Neuronal stem cell (in vitro differentiated cells): ENCODE data around the gene ITPRIPL2.

Experiments
- DNase-seq: peaks from one replicate; pipeline ENCODE4 v3.0.0-alpha.2; 2013; ENCODE audit warnings: low spot score
- H2AFZ ChIP-seq: one replicate; pipeline ENCODE4 v1.6.1; 2013; ENCODE audit warnings: mild to moderate bottlenecking, low read length, inconsistent platforms
- H2AK5ac ChIP-seq: 2 replicates; pipeline ENCODE4 v1.6.1; 2013; ENCODE audit warnings: low read depth, mild to moderate bottlenecking, inconsistent platforms, low read length, moderate library complexity, mixed read lengths
- H2BK120ac ChIP-seq: 2 replicates; pipeline ENCODE4 v1.6.1; 2013; ENCODE audit warnings: low read depth, mild to moderate bottlenecking, inconsistent platforms, low read length, moderate library complexity, mixed read lengths
- H2BK12ac ChIP-seq: one replicate; pipeline ENCODE4 v1.6.1; 2013; ENCODE audit warnings: low read length, inconsistent platforms
- H2BK15ac ChIP-seq: 2 replicates; pipeline ENCODE4 v1.6.1; 2013; ENCODE audit warnings: mild to moderate bottlenecking, low read length, inconsistent platforms, mixed read lengths
- H2BK5ac ChIP-seq: one replicate; pipeline ENCODE4 v1.6.1; 2013; ENCODE audit warnings: inconsistent platforms, mild to moderate bottlenecking, low read length, moderate library complexity
- H3K14ac ChIP-seq: one replicate; pipeline ENCODE4 v1.6.1; 2013; ENCODE audit warnings: low read length, inconsistent platforms
- H3K18ac ChIP-seq: 2 replicates; pipeline ENCODE4 v1.6.1; 2013; ENCODE audit warnings: low read length, inconsistent platforms
- H3K23ac ChIP-seq: 2 replicates; pipeline ENCODE4 v1.6.1; 2013; ENCODE audit warnings: low read depth, mild to moderate bottlenecking, mixed read lengths, low read length, inconsistent platforms; ENCODE audit not compliant: poor library complexity
- H3K27ac ChIP-seq: replicated peaks from 3 replicates; pipeline ENCODE4 v1.5.1; 2013; ENCODE audit warnings: low read length, inconsistent platforms
- H3K27me3 ChIP-seq, 3 experiments: 2 replicates each; pipeline ENCODE4 v1.6.1; 2013; ENCODE audit warnings: low read length in 3 of 3, mild to moderate bottlenecking in 2 of 3, inconsistent platforms in 1 of 3, low read depth in 1 of 3, mixed read lengths in 1 of 3, moderate library complexity in 1 of 3; ENCODE audit not compliant: control insufficient read depth in 3 of 3, insufficient read depth in 3 of 3
- H3K36me3 ChIP-seq, 2 donors: replicated peaks in 1 of 2; 2 replicates each; pipeline ENCODE4 v1.6.1; 2013; ENCODE audit warnings: low read length in 2 of 2; ENCODE audit not compliant: control insufficient read depth in 2 of 2, insufficient read depth in 2 of 2
- H3K4ac ChIP-seq: 2 replicates; pipeline ENCODE4 v1.6.1; 2013; ENCODE audit warnings: inconsistent platforms, mild to moderate bottlenecking, low read length, moderate library complexity
- H3K4me1 ChIP-seq, 2 donors: 1 replicate in 1 of 2; 2 replicates in 1 of 2; pipeline ENCODE4 v1.6.1; 2013; ENCODE audit warnings: low read length in 2 of 2, low read depth in 1 of 2; ENCODE audit not compliant: control insufficient read depth in 2 of 2, insufficient read depth in 1 of 2
- H3K4me2 ChIP-seq: one replicate; pipeline ENCODE4 v1.6.1; 2013; ENCODE audit warnings: mild to moderate bottlenecking, low read length, inconsistent platforms; ENCODE audit not compliant: insufficient read depth, poor library complexity, severe bottlenecking
- H3K4me3 ChIP-seq, 2 donors: 2 replicates each; pipeline ENCODE4 v1.5.1; 2013; ENCODE audit warnings: low read length in 2 of 2, mild to moderate bottlenecking in 2 of 2, inconsistent platforms in 1 of 2, moderate library complexity in 1 of 2
- H3K79me1 ChIP-seq: one replicate; pipeline ENCODE4 v1.6.1; 2013; ENCODE audit warnings: low read depth, mild to moderate bottlenecking, inconsistent platforms, low read length, moderate library complexity
- H3K9ac ChIP-seq: one replicate; pipeline ENCODE4 v1.6.1; 2013; ENCODE audit warnings: mild to moderate bottlenecking, low read depth, low read length, inconsistent platforms; ENCODE audit not compliant: poor library complexity
- H3K9me3 ChIP-seq, 2 donors: replicated peaks in 1 of 2; 2 replicates each; pipeline versions ENCODE3 to v1.6.1; 2013; ENCODE audit warnings: low read length in 2 of 2, mild to moderate bottlenecking in 2 of 2, inconsistent platforms in 1 of 2, low read depth in 1 of 2, mixed read lengths in 1 of 2, moderate library complexity in 1 of 2; ENCODE audit not compliant: control insufficient read depth in 2 of 2, insufficient read depth in 1 of 2
- H4K8ac ChIP-seq: one replicate; pipeline ENCODE4 v1.6.1; 2013; ENCODE audit warnings: low read depth, mild to moderate bottlenecking, inconsistent platforms, low read length, moderate library complexity
- H4K91ac ChIP-seq: one replicate; pipeline ENCODE4 v1.6.1; 2013; ENCODE audit warnings: low read length, low read depth, mild to moderate bottlenecking, inconsistent platforms; ENCODE audit not compliant: poor library complexity
- WGBS, 2 donors: extraction: QIAGEN DNeasy Blood & Tissue Kit; methylation state at CpG; one replicate each; pipeline ENCODE4 v1.1.7; 2013; ENCODE audit warnings: missing lambda C conversion rate in 2 of 2, mixed read lengths in 1 of 2; ENCODE audit not compliant: insufficient read length in 2 of 2, insufficient replicate concordance in 1 of 2; ENCODE audit errors: extremely low coverage in 2 of 2; 5-methylcytosine and 5-hydroxymethylcytosine counted together

Gene ITPRIPL2

DNA sequence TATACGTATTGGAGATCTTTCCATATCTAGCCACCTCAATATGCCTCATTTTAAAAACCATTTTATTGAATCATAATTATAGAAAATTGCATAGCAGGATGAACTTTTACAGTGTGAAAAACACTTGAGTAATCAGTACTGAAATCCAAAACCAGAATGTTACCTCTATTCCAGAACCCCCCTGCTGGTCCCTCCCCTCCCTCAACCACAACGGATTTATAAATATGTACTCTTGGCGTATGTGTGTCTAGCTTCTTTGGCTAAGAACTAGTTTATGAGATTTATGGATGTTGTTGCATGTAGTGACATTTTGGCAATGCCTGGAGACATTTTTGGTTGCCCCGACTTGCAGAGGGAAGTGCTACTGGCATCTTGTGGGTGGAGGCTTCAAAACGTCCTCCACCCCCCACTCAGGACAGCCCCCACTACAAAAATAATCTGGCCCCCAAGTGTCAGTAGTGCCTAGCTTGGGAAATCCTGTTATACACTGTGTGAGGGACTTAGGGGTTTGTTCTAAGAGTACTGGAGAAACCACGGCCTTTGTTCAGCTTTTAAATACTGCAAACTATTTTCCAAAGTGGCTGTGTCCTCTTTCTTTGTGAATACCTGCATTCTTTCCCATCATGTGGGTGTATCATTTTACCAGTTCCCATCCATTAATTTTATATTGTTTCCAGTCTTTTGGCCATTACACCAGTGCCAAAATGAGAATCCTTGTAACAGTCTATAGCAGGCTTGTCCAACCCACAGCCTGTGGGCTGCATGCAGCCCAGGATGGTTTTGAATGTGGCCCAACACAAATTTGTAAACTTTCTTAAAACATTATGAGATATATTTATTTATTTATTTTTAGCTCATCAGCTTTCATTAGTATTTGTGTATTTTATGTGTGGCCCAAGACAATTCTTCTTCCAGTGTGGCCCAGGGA lies 23.7 kb downstream of the ITPRIPL2 start:
- no peak overlapping the region for H3K4me3 ChIP-seq
- H4K91ac ChIP-seq, result no peak overlapping the region
- no peaks in the 10 kb centered on the region for H3K27me3 ChIP-seq
- no peak overlapping the region for H4K8ac ChIP-seq
- H2AK5ac ChIP-seq, result no peak overlapping the region
- no peak overlapping the region for H3K23ac ChIP-seq
- no peak overlapping the region for H3K27ac ChIP-seq
- no peak overlapping the region for H2BK5ac ChIP-seq
- no peak overlapping the region for H3K14ac ChIP-seq
- no peak overlapping the region for H2BK12ac ChIP-seq
- H3K9ac ChIP-seq, result no peak overlapping the region
- no peak overlapping the region for H3K18ac ChIP-seq
- H3K4me1 ChIP-seq, result peaks cover 0 to 4% of the 10 kb centered on the region in 2 donors
- H3K9me3 ChIP-seq, result no peaks in the 10 kb centered on the region
- H3K36me3 ChIP-seq, result no peaks in the 10 kb centered on the region
- H2BK15ac ChIP-seq, result no peak overlapping the region
- no peak overlapping the region for H3K4ac ChIP-seq
- H3K79me1 ChIP-seq, result no peaks in the 10 kb centered on the region
- peak overlapping the region; percentile 73 for H2AFZ ChIP-seq
- no peak overlapping the region for H3K4me2 ChIP-seq
- no peak overlapping the region for H2BK120ac ChIP-seq
- WGBS, 2 donors, result no CpG with 5 or more reads among the region's 6 CpGs
- DNase-seq, result no peak

DNA sequence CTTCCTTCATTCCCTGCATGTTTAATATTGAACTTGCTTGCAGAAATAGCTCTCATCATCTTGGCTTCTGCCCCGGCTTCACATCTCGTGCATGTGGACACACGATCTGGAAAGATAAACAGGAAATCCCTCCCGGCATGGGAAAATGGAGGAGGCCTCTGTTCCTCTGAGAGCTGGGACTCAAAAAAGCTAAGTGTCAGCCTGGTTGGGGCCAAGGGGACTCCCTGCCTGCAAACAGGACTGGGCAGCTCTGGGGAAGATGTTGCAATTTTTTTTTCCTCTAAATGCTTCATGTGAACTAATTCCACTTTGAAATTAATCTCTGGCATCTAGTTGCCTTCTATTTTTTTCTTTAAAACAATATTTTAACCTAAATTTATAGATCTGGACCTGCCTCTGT lies 24.8 kb downstream of the ITPRIPL2 start:
- peak overlapping the region; percentile 83 for H2AFZ ChIP-seq
- no peak overlapping the region for H3K27ac ChIP-seq

DNA sequence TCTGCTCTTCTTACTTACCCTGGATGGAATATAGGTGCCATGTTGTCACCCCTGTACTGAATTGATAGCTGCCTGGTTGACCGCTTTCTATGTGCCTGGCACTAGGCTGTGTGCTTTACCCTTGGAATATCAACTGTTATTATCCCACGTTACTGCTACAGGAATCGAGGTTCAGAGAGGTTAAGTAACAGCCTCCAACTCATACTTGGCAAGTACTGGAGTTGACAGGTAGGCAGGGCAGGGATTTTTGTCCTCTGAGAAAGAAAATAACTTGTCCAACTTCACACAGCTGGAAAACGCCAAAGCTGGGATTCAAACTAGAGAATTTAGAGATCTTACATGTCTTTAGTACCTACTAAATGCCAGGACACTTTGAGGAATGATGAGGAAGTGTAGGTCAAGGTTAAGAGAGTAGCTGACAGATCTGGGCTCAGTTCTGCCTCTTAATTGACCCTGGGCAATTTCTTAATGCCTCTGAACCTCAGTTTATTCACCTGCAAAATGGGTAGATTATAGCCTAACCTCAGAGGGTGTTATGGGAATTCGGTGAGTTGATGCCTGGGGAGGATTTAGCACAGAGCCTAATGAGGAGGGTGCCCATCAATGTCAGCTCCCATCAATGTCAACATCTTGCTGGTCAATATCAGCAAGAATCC lies 25.8 kb downstream of the ITPRIPL2 start:
- Histone ChIP-seq H3K14ac (no peak overlapping the region), H2BK12ac (no peak overlapping the region), H3K4me1 (peaks cover 0 to 4% of the 10 kb centered on the region in 2 donors), H3K18ac (no peak overlapping the region), H4K91ac (no peak overlapping the region), H2BK120ac (no peak overlapping the region), H2BK15ac (no peak overlapping the region), H3K27ac (no peak overlapping the region), H3K4me2 (no peak overlapping the region), H3K4me3 (no peak overlapping the region), H4K8ac (no peak overlapping the region), H2AK5ac (no peak overlapping the region), H3K23ac (no peak overlapping the region), H3K36me3 (no peaks in the 10 kb centered on the region), H3K9ac (no peak overlapping the region), H3K9me3 (no peaks in the 10 kb centered on the region), H3K27me3 (peaks cover 0 to 6% (median 0%) of the 10 kb centered on the region in 3 experiments), H2BK5ac (no peak overlapping the region), H2AFZ (no peak overlapping the region), H3K79me1 (no peaks in the 10 kb centered on the region), H3K4ac (no peak overlapping the region)
- WGBS, 2 donors, result no CpG with 5 or more reads among the region's 5 CpGs
- DNase-seq, result no peak

More for the DNA sequence above, 24.8 kb downstream of the ITPRIPL2 start:
- Histone ChIP-seq H3K4me2 (no peak overlapping the region), H3K23ac (no peak overlapping the region), H3K4me3 (no peak overlapping the region), H2AK5ac (no peak overlapping the region), H2BK15ac (no peak overlapping the region), H3K4ac (no peak overlapping the region), H3K9me3 (no peaks in the 10 kb centered on the region), H2BK120ac (no peak overlapping the region), H4K91ac (no peak overlapping the region), H4K8ac (no peak overlapping the region), H3K79me1 (no peaks in the 10 kb centered on the region), H3K9ac (no peak overlapping the region), H3K36me3 (no peaks in the 10 kb centered on the region), H3K27me3 (peaks cover 0 to 2% (median 0%) of the 10 kb centered on the region in 3 experiments), H2BK12ac (no peak overlapping the region), H3K18ac (no peak overlapping the region), H3K14ac (no peak overlapping the region), H3K4me1 (peaks cover 0 to 4% of the 10 kb centered on the region in 2 donors), H2BK5ac (no peak overlapping the region)
- no CpG with 5 or more reads among the region's 4 CpGs for WGBS, 2 donors
- no peak for DNase-seq

DNA sequence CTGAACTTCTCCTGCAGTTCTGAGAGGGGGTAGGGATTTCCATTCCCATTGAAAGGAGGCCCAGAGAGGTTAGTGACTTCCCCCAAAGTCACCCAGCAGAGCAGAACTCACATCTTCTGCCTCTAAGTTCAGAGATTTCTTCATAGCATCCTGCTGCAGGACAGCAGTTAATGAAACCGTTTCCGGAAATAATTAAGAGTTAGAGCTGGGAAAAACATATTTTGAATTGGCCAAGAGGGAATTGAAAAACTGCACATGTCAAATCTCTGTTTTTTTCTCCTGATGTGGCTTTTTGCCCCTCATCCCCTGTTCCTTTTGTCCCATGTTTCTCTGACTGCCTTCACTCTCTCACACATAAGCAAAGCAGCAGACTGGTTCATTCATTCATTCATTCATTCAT lies 26.6 kb downstream of the ITPRIPL2 start:
- H3K23ac ChIP-seq, result no peak overlapping the region
- H3K9ac ChIP-seq, result no peak overlapping the region
- no peak overlapping the region for H3K27ac ChIP-seq
- DNase-seq, result no peak
- H3K4me2 ChIP-seq, result no peak overlapping the region
- H2AFZ ChIP-seq, result no peak overlapping the region
- H2BK5ac ChIP-seq, result no peak overlapping the region
- H3K18ac ChIP-seq, result no peak overlapping the region
- H2AK5ac ChIP-seq, result no peak overlapping the region
- no peak overlapping the region for H3K4ac ChIP-seq
- H3K4me1 ChIP-seq, result peaks cover 0 to 4% of the 10 kb centered on the region in 2 donors
- no peaks in the 10 kb centered on the region for H3K36me3 ChIP-seq
- H3K9me3 ChIP-seq, result no peaks in the 10 kb centered on the region
- no peak overlapping the region for H4K8ac ChIP-seq
- H4K91ac ChIP-seq, result no peak overlapping the region
- no peak overlapping the region for H3K4me3 ChIP-seq
- H3K14ac ChIP-seq, result no peak overlapping the region
- no CpG with 5 or more reads among the region's 2 CpGs for WGBS, 2 donors
- peaks cover 0 to 12% (median 0%) of the 10 kb centered on the region in 3 experiments for H3K27me3 ChIP-seq
- H2BK12ac ChIP-seq, result no peak overlapping the region
- H3K79me1 ChIP-seq, result no peaks in the 10 kb centered on the region
- H2BK15ac ChIP-seq, result no peak overlapping the region
- H2BK120ac ChIP-seq, result no peak overlapping the region
